HepG2 (cell line): ENCODE data around the gene SLC36A1. TPM values are rescaled to one million over a fixed set of nuclear protein-coding genes. Genes with fewer than 3 reads are reported as not detected.

ENCODE experiments used
- ATAC-seq: fragments of 200-7000 bp; cut with Tn5 transposase; 3 replicates; pipeline ENCODE4 v1.9.1; 2020; ENCODE audit warnings: mild to moderate bottlenecking, moderate library complexity
- BruUV-seq: library from RNA; stranded (reverse); fragments of 400-500 nt; replicated peaks from 2 replicates; lab custom pipeline; 2021; lab: Mats Ljungman, UMichigan
- CTCF ChIA-PET: fragments of 300-600 bp; formaldehyde crosslinking; extraction: SDS; loops from one replicate; lab custom pipeline; 2021; ENCODE audit warnings: low total read pairs, inconsistent platforms, low intra/inter-chr PET ratio; lab: Yijun Ruan, JAX
- POLR2A ChIA-PET: fragments of 350-600 bp; sonication (Branson Sonifier 250); formaldehyde crosslinking; loops from one replicate; lab custom pipeline; 2020; ENCODE audit warnings: antibody characterized with exemption, inconsistent platforms; lab: Yijun Ruan, JAX
- DNase-seq: peaks from one replicate; pipeline ENCODE4 v3.0.0-alpha.2; 2015; ENCODE audit warnings: low spot score
- FAIRE-seq: peaks from 3 replicates; lab custom pipeline; 2011; peaks lifted over from hg19 to GRCh38; lab: Jason Lieb, UNC
- H2AFZ ChIP-seq: one replicate; pipeline ENCODE4 v1.6.1; 2011; ENCODE audit warnings: low read length, inconsistent platforms
- H3K27ac ChIP-seq: fragments of 300-600 bp; 3 replicates; pipeline ENCODE4 v1.8.0; 2011; ENCODE audit warnings: mixed run types, mild to moderate bottlenecking, mixed read lengths, low read length, inconsistent platforms; ENCODE audit not compliant: insufficient read depth; ENCODE audit errors: extremely low read length
- H3K27me3 ChIP-seq, 2 experiments: fragments of 200-600 bp in 1 of 2; 2 replicates in 1 of 2; 3 replicates in 1 of 2; pipeline versions ENCODE4 v1.6.0 to v1.8.0; 2011; ENCODE audit warnings: low read length in 2 of 2, mild to moderate bottlenecking in 2 of 2, moderate library complexity in 2 of 2, inconsistent platforms in 1 of 2; ENCODE audit not compliant: insufficient read depth in 2 of 2, control insufficient read depth in 1 of 2
- H3K36me3 ChIP-seq, 2 experiments: fragments of 200-600 bp in 1 of 2; replicated peaks in 1 of 2; 2 replicates in 1 of 2; 3 replicates in 1 of 2; pipeline versions ENCODE4 v1.5.1 to v1.8.0; 2011; ENCODE audit warnings: low read length in 2 of 2, inconsistent platforms in 1 of 2; ENCODE audit not compliant: insufficient read depth in 2 of 2, control insufficient read depth in 1 of 2
- H3K4me1 ChIP-seq: 2 replicates; pipeline ENCODE4 v1.5.1; 2012; ENCODE audit warnings: low read length, inconsistent platforms; ENCODE audit not compliant: insufficient read depth
- H3K4me2 ChIP-seq: 2 replicates; pipeline ENCODE4 v1.6.0; 2011; ENCODE audit warnings: low read depth, low read length, inconsistent platforms
- H3K4me3 ChIP-seq, 3 experiments: fragments of 200-600 bp in 1 of 3; sonication (generic), shearing (Covaris generic) in 1 of 3; replicated peaks in 1 of 3; 2 replicates each; pipeline ENCODE4 v1.5.1; 2011 to 2016; ENCODE audit warnings: low read length in 3 of 3, inconsistent platforms in 2 of 3, low read depth in 2 of 3, mild to moderate bottlenecking in 2 of 3, control low read depth in 1 of 3, mixed read lengths in 1 of 3; ENCODE audit not compliant: insufficient read depth in 1 of 3
- H3K79me2 ChIP-seq: one replicate; pipeline ENCODE4 v1.6.1; 2011; ENCODE audit warnings: low read length, inconsistent platforms; ENCODE audit not compliant: insufficient read depth
- H3K9ac ChIP-seq: 2 replicates; pipeline ENCODE4 v1.6.0; 2011; ENCODE audit warnings: mild to moderate bottlenecking, low read depth, low read length, inconsistent platforms; ENCODE audit not compliant: insufficient read depth
- H3K9me3 ChIP-seq: 2 replicates; pipeline ENCODE4 v1.5.1; 2012; ENCODE audit warnings: mild to moderate bottlenecking, low read length
- H4K20me1 ChIP-seq: 2 replicates; pipeline ENCODE4 v1.6.0; 2011; ENCODE audit warnings: inconsistent platforms, mild to moderate bottlenecking, low read length, moderate library complexity; ENCODE audit not compliant: insufficient read depth
- MAFF ChIP-seq: IDR thresholded peaks from 2 replicates; pipeline ENCODE4 v1.6.1; 2011; ENCODE audit warnings: low read depth, low read length, improper control_type of control experiment
- NR2F1 ChIP-seq, 2 experiments: fragments of 450-650 bp in 1 of 2; formaldehyde crosslinking in 1 of 2; IDR thresholded peaks; 2 replicates each; pipeline versions ENCODE4 v1.5.0 to v1.6.1; 2016 to 2020; ENCODE audit warnings: mild to moderate bottlenecking in 1 of 2, missing compliant biosample characterization in 1 of 2, missing genetic modification reagents in 1 of 2, moderate library complexity in 1 of 2
- PLRG1 ChIP-seq: fragments of 450-650 bp; conservative IDR thresholded peaks from 2 replicates; pipeline ENCODE4 v1.6.1; 2016
- SNAPC4 ChIP-seq: sonication (generic); formaldehyde crosslinking; IDR thresholded peaks from 2 replicates; pipeline ENCODE4 v1.4.0; 2020; ENCODE audit warnings: mild to moderate bottlenecking, missing genetic modification reagents
- ZBTB25 ChIP-seq: IDR thresholded peaks from 2 replicates; pipeline ENCODE4 v1.6.1; 2018; ENCODE audit warnings: missing genetic modification reagents
- ZEB1 ChIP-seq: IDR thresholded peaks from 2 replicates; pipeline ENCODE4 v1.6.1; 2012; ENCODE audit warnings: mild to moderate bottlenecking, low read depth, inconsistent platforms; ENCODE audit not compliant: insufficient replicate concordance
- ZKSCAN5 ChIP-seq: sonication (generic); formaldehyde crosslinking; IDR thresholded peaks from 2 replicates; pipeline ENCODE4 v1.5.1; 2020; ENCODE audit warnings: mild to moderate bottlenecking, missing genetic modification reagents
- ZNF292 ChIP-seq: sonication (generic); formaldehyde crosslinking; IDR thresholded peaks from 2 replicates; pipeline ENCODE4 v1.8.1; 2022; ENCODE audit warnings: mild to moderate bottlenecking, low read depth, missing genetic modification reagents, borderline replicate concordance
- ZNF607 ChIP-seq: sonication (generic); formaldehyde crosslinking; IDR thresholded peaks from 2 replicates; pipeline ENCODE4 v1.5.1; 2020; ENCODE audit warnings: missing genetic modification reagents, mild to moderate bottlenecking, borderline replicate concordance
- WGBS: methylation state at CpG from one replicate; pipeline ENCODE4 v1.1.6; 2017; ENCODE audit warnings: low lambda C conversion rate; 5-methylcytosine and 5-hydroxymethylcytosine counted together
- in situ Hi-C: cut with HindIII; loops from 2 replicates; pipeline ENCODE4 v1.10.0; 2017; ENCODE audit warnings: low pct_unique_long_range_greater_than_20kb; ENCODE audit not compliant: extremely low pct_ligation_motif_present
- intact Hi-C: fragments of 100-400 bp; cut with micrococcal nuclease; formaldehyde crosslinking; loops from one replicate; pipeline ENCODE4 v1.10.0; 2022; ENCODE audit not compliant: unreplicated experiment
- polyA plus RNA-seq, 8 experiments: library from polyadenylated mRNA; depleted of rRNA in 3 of 8; stranded (reverse) in 7 of 8; unstranded in 1 of 8; fragments of >200 nt; fragmentation: Illumina TruSeq in 4 of 8; extraction: Trizol in 4 of 8; gene quantifications; 2 replicates each; pipeline versions ENCODE4 v1.2.1 to v1.2.3, GENCODE V29; 2011 to 2016; ENCODE audit warnings: low read depth in 4 of 8, missing spikeins in 1 of 8, mixed read lengths in 1 of 8; ENCODE audit not compliant: insufficient read depth in 1 of 8
- total RNA-seq, 5 experiments: library from RNA; depleted of rRNA; stranded (reverse); fragments of >200 nt; fragmentation: Illumina TruSeq; extraction: Trizol; gene quantifications; 2 replicates each; pipeline ENCODE4 v1.2.3, GENCODE V29; 2016; ENCODE audit warnings: low read depth in 1 of 5

The SLC36A1 gene
- total and polyA plus RNA-seq, 2 of the 13 experiments (the other 11 are each of a cell fraction or from before 2014, with no cell fraction given): 8.0 to 8.9 TPM

- TF ChIP-seq ZBTB25 (no peak), MAFF (no peak)
- TF ChIP-seq, all 625 proteins: peak for 0
- Histone ChIP-seq H3K4me1 (no peaks in the 10 kb centered on the region), H3K27ac (no peak overlapping the region), H3K79me2 (no peaks in the 10 kb centered on the region), H3K9ac (no peak overlapping the region), H3K4me3 (no peak overlapping the region), H3K4me2 (no peak overlapping the region), H4K20me1 (no peaks in the 10 kb centered on the region), H3K36me3 (peaks cover 0 to 3% of the 10 kb centered on the region in 2 experiments; a peak in 2 of 5 replicates), H2AFZ (no peak overlapping the region), H3K9me3 (no peaks in the 10 kb centered on the region), H3K27me3 (no peaks in the 10 kb centered on the region)
- DNase-seq: no peak
- no peak for ATAC-seq
- intact Hi-C loops (no loop called here), in situ Hi-C loops (no loop called here)
- no peak for FAIRE-seq
- ChIA-PET CTCF (no interaction called here), POLR2A (no interaction called here)
- no TSS peak for BruUV-seq
- WGBS: 86% methylated on average over 7 of the region's 7 CpGs
Observed at GRCh38 chr5:151480384-151481293, 33.2 kb downstream of the SLC36A1 start.

GRCh38 chr5:151483176-151483575 is 35.8 kb downstream of the SLC36A1 start:
- BruUV-seq: no TSS peak
- Histone ChIP-seq H3K27ac (no peak overlapping the region), H3K27me3 (no peaks in the 10 kb centered on the region), H3K9me3 (no peaks in the 10 kb centered on the region), H3K4me1 (no peaks in the 10 kb centered on the region), H2AFZ (no peak overlapping the region), H3K4me2 (no peak overlapping the region), H4K20me1 (no peaks in the 10 kb centered on the region), H3K79me2 (no peaks in the 10 kb centered on the region), H3K9ac (no peak overlapping the region), H3K4me3 (no peak overlapping the region), H3K36me3 (peaks cover 3 to 9% of the 10 kb centered on the region in 2 experiments; a peak in 4 of 5 replicates)
- intact Hi-C loops (no loop called here), in situ Hi-C loops (no loop called here)
- no peak for DNase-seq
- ChIA-PET CTCF (no interaction called here), POLR2A (no interaction called here)
- 81% methylated on average over 3 of the region's 3 CpGs for WGBS
- no peak for FAIRE-seq
- ATAC-seq: no peak
- no peak for TF ChIP-seq ZKSCAN5 (CRISPR knock-in tag)
- no peak for TF ChIP-seq ZNF607 (CRISPR knock-in tag)
- TF ChIP-seq SNAPC4: no peak
- no peak for TF ChIP-seq PLRG1
- TF ChIP-seq NR2F1 (CRISPR knock-in tag; IDR thresholded peaks at IDR 0.05): no peak
- TF ChIP-seq ZNF292 (CRISPR knock-in tag): no peak
- no peak for TF ChIP-seq ZEB1
